Liver (tissue), 9 donors: Measurements from ENCODE around the gene MPZL2. TPM values are rescaled to one million over a fixed set of nuclear protein-coding genes. Genes with fewer than 3 reads are reported as not detected.
"Not testable (repeated sequence)": the region's sequence is repeated elsewhere in the genome, so short reads cannot be mapped to it uniquely, and the experiment has no call there.

Source experiments
- DNase-seq: peaks from one replicate; pipeline ENCODE4 v3.0.0-alpha.2; 2017; ENCODE audit warnings: low spot score
- H3K27ac ChIP-seq, 2 donors: one replicate each; pipeline ENCODE4 v1.7.0; 2013; ENCODE audit warnings: inconsistent platforms in 2 of 2, low read length in 2 of 2, control low read depth in 1 of 2, low read depth in 1 of 2, mild to moderate bottlenecking in 1 of 2
- H3K27me3 ChIP-seq, 4 donors: one replicate each; pipeline versions ENCODE4 v1.6.1 to v1.7.0; 2013; ENCODE audit warnings: low read length in 3 of 4, inconsistent platforms in 1 of 4, mild to moderate bottlenecking in 1 of 4, moderate library complexity in 1 of 4; ENCODE audit not compliant: control insufficient read depth in 4 of 4, insufficient read depth in 4 of 4
- H3K36me3 ChIP-seq, 4 donors: one replicate each; pipeline versions ENCODE4 v1.6.1 to v1.7.0; 2013; ENCODE audit warnings: low read length in 3 of 4, mild to moderate bottlenecking in 3 of 4, low read depth in 1 of 4, moderate library complexity in 1 of 4; ENCODE audit not compliant: control insufficient read depth in 4 of 4, insufficient read depth in 3 of 4
- H3K4me1 ChIP-seq, 4 donors: one replicate each; pipeline versions ENCODE4 v1.6.1 to v1.7.0; 2013; ENCODE audit warnings: low read length in 3 of 4, mild to moderate bottlenecking in 3 of 4, moderate library complexity in 1 of 4; ENCODE audit not compliant: control insufficient read depth in 4 of 4, insufficient read depth in 4 of 4
- H3K4me3 ChIP-seq, 3 donors: one replicate each; pipeline versions ENCODE4 v1.6.1 to v1.7.0; 2013; ENCODE audit warnings: low read length in 3 of 3, control low read depth in 1 of 3, low read depth in 1 of 3, mild to moderate bottlenecking in 1 of 3
- H3K9ac ChIP-seq, 2 donors: one replicate each; pipeline ENCODE4 v1.7.0; 2013; ENCODE audit warnings: low read length in 2 of 2, mild to moderate bottlenecking in 2 of 2, moderate library complexity in 2 of 2, control low read depth in 1 of 2, low read depth in 1 of 2
- H3K9me3 ChIP-seq, 4 donors: one replicate each; pipeline versions ENCODE4 v1.6.1 to v1.7.0; 2013; ENCODE audit warnings: low read length in 3 of 4; ENCODE audit not compliant: control insufficient read depth in 4 of 4
- HNF4A ChIP-seq, 2 donors: conservative IDR thresholded peaks; 2 replicates each; pipeline ENCODE4 v1.6.1; 2016; ENCODE audit warnings: antibody characterized with exemption in 2 of 2, mild to moderate bottlenecking in 2 of 2
- HNF4G ChIP-seq: IDR thresholded peaks from 2 replicates; pipeline ENCODE4 v1.6.1; 2016; ENCODE audit warnings: antibody characterized with exemption
- JUND ChIP-seq, 2 donors: IDR thresholded peaks; 2 replicates each; pipeline ENCODE4 v1.6.1; 2016; ENCODE audit warnings: antibody characterized with exemption in 2 of 2
- NR2F2 ChIP-seq: IDR thresholded peaks from 2 replicates; pipeline ENCODE4 v1.6.1; 2016; ENCODE audit warnings: antibody characterized with exemption
- RAD21 ChIP-seq, 2 donors: IDR thresholded peaks; 2 replicates each; pipeline ENCODE4 v1.6.1; 2016; ENCODE audit warnings: antibody characterized with exemption in 2 of 2, mild to moderate bottlenecking in 2 of 2
- RXRA ChIP-seq, 2 donors: IDR thresholded peaks; 2 replicates each; pipeline ENCODE4 v1.6.1; 2017 to 2018; ENCODE audit warnings: antibody characterized with exemption in 2 of 2, mild to moderate bottlenecking in 1 of 2
- SP1 ChIP-seq: IDR thresholded peaks from 2 replicates; pipeline ENCODE4 v1.6.1; 2018; ENCODE audit warnings: antibody characterized with exemption, mild to moderate bottlenecking
- TAF1 ChIP-seq: conservative IDR thresholded peaks from 2 replicates; pipeline ENCODE4 v1.6.1; 2016; ENCODE audit warnings: antibody characterized with exemption, mild to moderate bottlenecking
- WGBS: extraction: QIAGEN DNeasy Blood & Tissue Kit; methylation state at CpG from one replicate; pipeline ENCODE4 v1.1.7; 2013; 5-methylcytosine and 5-hydroxymethylcytosine counted together
- polyA plus RNA-seq, 2 donors: library from polyadenylated mRNA; stranded (reverse) in 1 of 2; unstranded in 1 of 2; fragments of 200-250 nt in 1 of 2; fragments of >200 nt in 1 of 2; fragmentation: Nextera tagmentation in 1 of 2; extraction: Ambion mirVana in 1 of 2; gene quantifications; one replicate each; pipeline versions ENCODE4 v1.2.1 to v1.2.3, GENCODE V29; 2013 to 2015
- total RNA-seq, 2 donors: library from RNA; depleted of rRNA; stranded (reverse); fragments of >200 nt; gene quantifications; one replicate each; pipeline ENCODE4 v1.2.3, GENCODE V29; 2014
- TF ChIP-seq, protein P1 (sequence below): fragments of 150-350 bp; IDR thresholded peaks from 2 replicates; pipeline ENCODE4 v1.5.1; 2017; ENCODE audit warnings: improper control_type of control experiment, low read depth, low read length; ENCODE audit not compliant: missing input control
- TF ChIP-seq, protein P2 (sequence below): IDR thresholded peaks from 2 replicates; pipeline ENCODE4 v1.6.1; 2016; ENCODE audit warnings: antibody characterized with exemption
- TF ChIP-seq, protein P3 (sequence below): IDR thresholded peaks from 2 replicates; pipeline ENCODE4 v1.6.1; 2016; ENCODE audit warnings: antibody characterized with exemption
- TF ChIP-seq, protein P4 (sequence below): IDR thresholded peaks from 2 replicates; pipeline ENCODE4 v1.6.1; 2016; ENCODE audit warnings: antibody characterized with exemption
- donor health status: healthy.
- donor health status: healthy.
- donor health status: healthy.
- donor health status: healthy.
- donor health status: healthy.

Gene MPZL2
- total and polyA plus RNA-seq, 4 donors, result 8.4 to 17.2 (median 11.9) TPM

DNA sequence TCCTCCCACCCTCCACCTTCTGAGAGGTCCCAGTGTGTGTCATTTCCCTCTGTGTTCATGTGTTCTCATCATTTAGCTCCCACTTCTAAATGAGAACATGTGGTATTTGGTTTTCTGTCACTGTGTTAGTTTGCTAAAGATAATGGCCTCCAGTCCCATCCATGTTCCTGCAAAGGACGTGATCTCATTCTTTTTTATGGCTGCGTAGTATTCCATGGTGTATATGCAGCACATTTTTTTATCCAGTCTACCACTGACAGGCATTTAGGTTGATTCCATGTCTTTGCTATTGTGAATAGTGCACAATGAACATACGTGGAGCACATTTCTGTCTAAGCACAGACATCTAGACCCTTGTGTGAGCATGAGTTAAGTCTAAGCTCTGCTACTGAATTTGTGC is 46.2 kb upstream of the MPZL2 start:
- no peak overlapping the region for H3K4me3 ChIP-seq
- TF ChIP-seq HNF4A (conservative IDR thresholded peaks at IDR 0.05) (no peak), HNF4G (no peak), RXRA (IDR thresholded peaks at IDR 0.05) (no peak), RAD21 (IDR thresholded peaks at IDR 0.05) (no peak), NR2F2 (no peak)
- TF ChIP-seq, protein P1, sequence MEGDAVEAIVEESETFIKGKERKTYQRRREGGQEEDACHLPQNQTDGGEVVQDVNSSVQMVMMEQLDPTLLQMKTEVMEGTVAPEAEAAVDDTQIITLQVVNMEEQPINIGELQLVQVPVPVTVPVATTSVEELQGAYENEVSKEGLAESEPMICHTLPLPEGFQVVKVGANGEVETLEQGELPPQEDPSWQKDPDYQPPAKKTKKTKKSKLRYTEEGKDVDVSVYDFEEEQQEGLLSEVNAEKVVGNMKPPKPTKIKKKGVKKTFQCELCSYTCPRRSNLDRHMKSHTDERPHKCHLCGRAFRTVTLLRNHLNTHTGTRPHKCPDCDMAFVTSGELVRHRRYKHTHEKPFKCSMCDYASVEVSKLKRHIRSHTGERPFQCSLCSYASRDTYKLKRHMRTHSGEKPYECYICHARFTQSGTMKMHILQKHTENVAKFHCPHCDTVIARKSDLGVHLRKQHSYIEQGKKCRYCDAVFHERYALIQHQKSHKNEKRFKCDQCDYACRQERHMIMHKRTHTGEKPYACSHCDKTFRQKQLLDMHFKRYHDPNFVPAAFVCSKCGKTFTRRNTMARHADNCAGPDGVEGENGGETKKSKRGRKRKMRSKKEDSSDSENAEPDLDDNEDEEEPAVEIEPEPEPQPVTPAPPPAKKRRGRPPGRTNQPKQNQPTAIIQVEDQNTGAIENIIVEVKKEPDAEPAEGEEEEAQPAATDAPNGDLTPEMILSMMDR, result no peak
- TF ChIP-seq, protein P2, sequence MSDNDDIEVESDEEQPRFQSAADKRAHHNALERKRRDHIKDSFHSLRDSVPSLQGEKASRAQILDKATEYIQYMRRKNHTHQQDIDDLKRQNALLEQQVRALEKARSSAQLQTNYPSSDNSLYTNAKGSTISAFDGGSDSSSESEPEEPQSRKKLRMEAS, result no peak
- TF ChIP-seq, protein P3, sequence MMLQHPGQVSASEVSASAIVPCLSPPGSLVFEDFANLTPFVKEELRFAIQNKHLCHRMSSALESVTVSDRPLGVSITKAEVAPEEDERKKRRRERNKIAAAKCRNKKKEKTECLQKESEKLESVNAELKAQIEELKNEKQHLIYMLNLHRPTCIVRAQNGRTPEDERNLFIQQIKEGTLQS, result no peak
- TF ChIP-seq, protein P4, sequence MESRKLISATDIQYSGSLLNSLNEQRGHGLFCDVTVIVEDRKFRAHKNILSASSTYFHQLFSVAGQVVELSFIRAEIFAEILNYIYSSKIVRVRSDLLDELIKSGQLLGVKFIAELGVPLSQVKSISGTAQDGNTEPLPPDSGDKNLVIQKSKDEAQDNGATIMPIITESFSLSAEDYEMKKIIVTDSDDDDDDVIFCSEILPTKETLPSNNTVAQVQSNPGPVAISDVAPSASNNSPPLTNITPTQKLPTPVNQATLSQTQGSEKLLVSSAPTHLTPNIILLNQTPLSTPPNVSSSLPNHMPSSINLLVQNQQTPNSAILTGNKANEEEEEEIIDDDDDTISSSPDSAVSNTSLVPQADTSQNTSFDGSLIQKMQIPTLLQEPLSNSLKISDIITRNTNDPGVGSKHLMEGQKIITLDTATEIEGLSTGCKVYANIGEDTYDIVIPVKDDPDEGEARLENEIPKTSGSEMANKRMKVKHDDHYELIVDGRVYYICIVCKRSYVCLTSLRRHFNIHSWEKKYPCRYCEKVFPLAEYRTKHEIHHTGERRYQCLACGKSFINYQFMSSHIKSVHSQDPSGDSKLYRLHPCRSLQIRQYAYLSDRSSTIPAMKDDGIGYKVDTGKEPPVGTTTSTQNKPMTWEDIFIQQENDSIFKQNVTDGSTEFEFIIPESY, result no peak
- DNase-seq, result no peak
- H3K27me3 ChIP-seq, result peaks cover 0 to 4% (median 1%) of the 10 kb centered on the region in 4 donors
- no peak overlapping the region for H3K9ac ChIP-seq
- H3K4me1 ChIP-seq, result peaks cover 0 to 5% (median 1%) of the 10 kb centered on the region in 4 donors
- no peak overlapping the region for H3K27ac ChIP-seq
- WGBS, result 93% methylated on average over 3 of the region's 3 CpGs
- H3K36me3 ChIP-seq, result no peaks in the 10 kb centered on the region
- no peaks in the 10 kb centered on the region for H3K9me3 ChIP-seq

DNA sequence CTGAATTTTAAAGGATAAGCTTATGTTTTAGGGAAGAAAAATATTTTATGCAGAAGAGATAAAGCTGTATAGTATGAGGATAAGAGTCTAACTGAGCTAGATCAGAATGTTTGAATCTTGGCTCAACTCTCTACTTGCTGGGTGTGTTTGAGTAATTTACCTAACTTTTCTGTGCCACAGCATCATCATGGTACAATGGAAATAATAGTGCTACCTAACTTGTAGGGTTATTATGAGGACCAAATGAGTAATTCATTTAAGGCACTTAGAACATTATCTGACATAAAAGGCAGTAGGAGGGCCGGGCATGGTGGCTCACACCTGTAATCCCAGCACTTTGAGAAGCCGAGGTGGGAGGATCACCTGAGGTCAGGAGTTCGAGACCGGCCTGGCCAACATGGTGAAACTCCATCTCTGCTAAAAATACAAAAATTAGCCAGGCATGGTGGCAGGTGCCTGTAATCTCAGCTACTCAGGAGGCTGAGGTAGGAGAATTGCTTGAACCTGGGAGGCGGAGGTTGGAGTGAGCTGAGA is 45.0 kb upstream of the MPZL2 start:
- WGBS, result 94% methylated on average over 5 of the region's 5 CpGs

DNA sequence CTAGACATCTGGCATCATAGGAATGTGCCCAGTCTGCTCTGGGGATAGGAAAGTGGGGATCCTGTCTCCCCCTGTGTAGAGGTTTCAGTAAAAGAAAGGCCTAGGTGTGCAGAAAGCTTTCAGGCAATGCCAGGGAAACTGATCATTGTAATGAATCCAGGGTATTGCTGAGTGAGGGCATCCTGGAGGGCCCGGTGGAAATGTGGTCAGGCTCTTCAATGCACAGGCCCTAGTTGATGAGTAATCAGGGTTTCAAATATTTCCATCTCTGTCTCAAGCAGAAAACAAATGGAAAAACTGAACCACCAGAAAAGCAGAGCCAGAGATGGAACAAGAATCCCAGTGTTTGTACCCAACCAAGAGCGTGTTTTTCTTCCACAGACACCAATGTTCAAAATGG is 42.5 kb upstream of the MPZL2 start:
- Histone ChIP-seq H3K9me3 (no peaks in the 10 kb centered on the region), H3K4me1 (no peaks in the 10 kb centered on the region), H3K9ac (no peak overlapping the region), H3K36me3 (no peaks in the 10 kb centered on the region), H3K27me3 (peaks cover 0 to 3% (median 0%) of the 10 kb centered on the region in 4 donors), H3K27ac (no peak overlapping the region), H3K4me3 (no peak overlapping the region)
- WGBS, result 83% methylated on average over 2 of the region's 2 CpGs
- TF ChIP-seq RAD21 (IDR thresholded peaks at IDR 0.05) (no peak), TAF1 (no peak), SP1 (no peak), HNF4G (no peak), JUND (IDR thresholded peaks at IDR 0.05) (no peak)
- TF ChIP-seq, protein P4, result no peak
- TF ChIP-seq, protein P3, result no peak
- TF ChIP-seq, protein P1, result no peak
- TF ChIP-seq, protein P2, result no peak
- DNase-seq, result no peak

More for the DNA sequence above, 45.0 kb upstream of the MPZL2 start:
- H3K9me3 ChIP-seq, H3K4me3 ChIP-seq, H3K4me1 ChIP-seq, H3K36me3 ChIP-seq, H3K9ac ChIP-seq, H3K27me3 ChIP-seq, H3K27ac ChIP-seq, DNase-seq: not testable (repeated sequence)
